Testis (tissue), 2 donors: ENCODE data around the gene KCNN2.

ENCODE experiments used
- POLR2A ChIP-seq: fragments of 450-650 bp; IDR thresholded peaks from one replicate; pipeline ENCODE4 v1.6.1; 2017; ENCODE audit warnings: antibody characterized with exemption, mild to moderate bottlenecking, moderate library complexity
- TF ChIP-seq, protein P1 (sequence below), 3 experiments: fragments of 450-650 bp in 2 of 3; fragments of 200-600 bp in 1 of 3; sonication (generic) in 1 of 3; IDR thresholded peaks; one replicate each; pipeline ENCODE4 v1.5.1; 2016 to 2019; ENCODE audit warnings: antibody characterized with exemption in 3 of 3, mild to moderate bottlenecking in 2 of 3, moderate library complexity in 1 of 3

DNA sequence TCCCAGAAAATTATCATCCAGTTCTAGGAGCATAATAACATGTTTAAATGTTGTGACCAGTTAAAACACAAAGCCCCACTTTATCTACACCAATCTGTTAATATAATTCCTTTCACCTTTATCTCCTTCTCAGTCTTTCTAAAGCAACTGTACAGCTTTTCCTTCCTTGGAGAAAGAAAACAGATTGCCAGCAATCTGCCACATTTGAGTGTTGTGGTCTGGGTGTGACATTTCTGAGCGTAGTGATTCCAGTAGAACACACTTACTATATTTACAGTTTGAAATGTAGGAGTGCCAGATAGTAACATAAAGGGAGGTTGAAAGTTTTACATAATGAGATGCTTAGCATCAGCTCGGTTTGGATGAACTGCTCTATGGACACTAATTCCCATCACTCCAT is 76.1 kb downstream of the KCNN2 start:
- TF ChIP-seq, protein P1, sequence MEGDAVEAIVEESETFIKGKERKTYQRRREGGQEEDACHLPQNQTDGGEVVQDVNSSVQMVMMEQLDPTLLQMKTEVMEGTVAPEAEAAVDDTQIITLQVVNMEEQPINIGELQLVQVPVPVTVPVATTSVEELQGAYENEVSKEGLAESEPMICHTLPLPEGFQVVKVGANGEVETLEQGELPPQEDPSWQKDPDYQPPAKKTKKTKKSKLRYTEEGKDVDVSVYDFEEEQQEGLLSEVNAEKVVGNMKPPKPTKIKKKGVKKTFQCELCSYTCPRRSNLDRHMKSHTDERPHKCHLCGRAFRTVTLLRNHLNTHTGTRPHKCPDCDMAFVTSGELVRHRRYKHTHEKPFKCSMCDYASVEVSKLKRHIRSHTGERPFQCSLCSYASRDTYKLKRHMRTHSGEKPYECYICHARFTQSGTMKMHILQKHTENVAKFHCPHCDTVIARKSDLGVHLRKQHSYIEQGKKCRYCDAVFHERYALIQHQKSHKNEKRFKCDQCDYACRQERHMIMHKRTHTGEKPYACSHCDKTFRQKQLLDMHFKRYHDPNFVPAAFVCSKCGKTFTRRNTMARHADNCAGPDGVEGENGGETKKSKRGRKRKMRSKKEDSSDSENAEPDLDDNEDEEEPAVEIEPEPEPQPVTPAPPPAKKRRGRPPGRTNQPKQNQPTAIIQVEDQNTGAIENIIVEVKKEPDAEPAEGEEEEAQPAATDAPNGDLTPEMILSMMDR (IDR thresholded peaks at IDR 0.05) = no peak
- no peak for TF ChIP-seq POLR2A
